GM15510 (cell line): ENCODE data around the gene LZTS2.

ENCODE experiments used
- POLR2A ChIP-seq: IDR thresholded peaks from 3 replicates; pipeline ENCODE4 v1.6.1; 2011; ENCODE audit warnings: borderline replicate concordance; ENCODE audit not compliant: insufficient read length; ENCODE audit errors: extremely low read depth

Gene LZTS2

GRCh38 chr10:101027106-101027720 lies 27.6 kb downstream of the LZTS2 start:
- no peak for TF ChIP-seq POLR2A

GRCh38 chr10:101028446-101029337 lies 29.1 kb downstream of the LZTS2 start:
- no peak for TF ChIP-seq POLR2A

GRCh38 chr10:101029520-101030295 lies 30.1 kb downstream of the LZTS2 start:
- no peak for TF ChIP-seq POLR2A

GRCh38 chr10:101030496-101031127 lies 31.0 kb downstream of the LZTS2 start:
- TF ChIP-seq POLR2A, result no peak

- TF ChIP-seq POLR2A, result no peak
Observed at GRCh38 chr10:101031128-101031795, 31.7 kb downstream of the LZTS2 start, which contains the start of the genes PDZD7 and SFXN3. Gene PDZD7 (minus strand): TSS chr10:101031129. CDS start chr10:101030219, 910 bp downstream. Gene SFXN3 (plus strand): TSS chr10:101031234. CDS start chr10:101034695, 3,461 bp downstream.

- no peak for TF ChIP-seq POLR2A
Observed at GRCh38 chr10:101031796-101032636, 32.4 kb downstream of the LZTS2 start.

- TF ChIP-seq POLR2A, result no peak
Observed at GRCh38 chr10:101032637-101033224, 33.1 kb downstream of the LZTS2 start.

GRCh38 chr10:101033276-101033675 lies 33.7 kb downstream of the LZTS2 start:
- no peak for TF ChIP-seq POLR2A

GRCh38 chr10:101035314-101035713 lies 35.7 kb downstream of the LZTS2 start:
- no peak for TF ChIP-seq POLR2A

- no peak for TF ChIP-seq POLR2A
Observed at GRCh38 chr10:101035916-101036702, 36.5 kb downstream of the LZTS2 start.

GRCh38 chr10:101036726-101037125 lies 37.1 kb downstream of the LZTS2 start:
- TF ChIP-seq POLR2A, result no peak

GRCh38 chr10:101038484-101038883 lies 38.9 kb downstream of the LZTS2 start:
- TF ChIP-seq POLR2A, result no peak
